ENCODE measurements around the gene KRTAP5-7. TPM values are rescaled to one million over a fixed set of nuclear protein-coding genes. Genes with fewer than 3 reads are reported as not detected.

The KRTAP5-7 gene
- total and polyA plus RNA-seq, 4 donors: 0.17 to 1.4 (median 0.61) TPM

GRCh38 chr11:71554996-71555395, 27.9 kb downstream of the KRTAP5-7 start:
- WGBS (ENCODE audit: insufficient coverage): 96% methylated on average over 6 of the region's 6 CpGs
- no peak for DNase-seq (ENCODE audit: low read depth in 4 of 6, low spot score in 6 of 6)
- H3K27me3 ChIP-seq (ENCODE audit: control insufficient read depth, insufficient read depth, low read length): no peaks in the 10 kb centered on the region
- no peak overlapping the region for H3K27ac ChIP-seq (ENCODE audit: low read depth, low read length)
- H3K9me3 ChIP-seq (ENCODE audit: control insufficient read depth, insufficient read depth, low read length): no peaks in the 10 kb centered on the region
- H3K36me3 ChIP-seq (ENCODE audit: control insufficient read depth, insufficient read depth, low read length): no peaks in the 10 kb centered on the region
- H3K4me3 ChIP-seq (ENCODE audit: low read depth, low read length): no peak overlapping the region
- H3K4me1 ChIP-seq (ENCODE audit: control insufficient read depth, insufficient read depth, low read length): no peaks in the 10 kb centered on the region

- DNase-seq (ENCODE audit: low read depth in 4 of 6, low spot score in 6 of 6): no peak
- no peaks in the 10 kb centered on the region for H3K27me3 ChIP-seq (ENCODE audit: control insufficient read depth, insufficient read depth, low read length)
- H3K4me3 ChIP-seq (ENCODE audit: low read depth, low read length): no peak overlapping the region
- H3K4me1 ChIP-seq (ENCODE audit: control insufficient read depth, insufficient read depth, low read length): no peaks in the 10 kb centered on the region
- no peaks in the 10 kb centered on the region for H3K9me3 ChIP-seq (ENCODE audit: control insufficient read depth, insufficient read depth, low read length)
- WGBS (ENCODE audit: insufficient coverage): 96% methylated on average over 11 of the region's 11 CpGs
- no peak overlapping the region for H3K27ac ChIP-seq (ENCODE audit: low read depth, low read length)
- no peaks in the 10 kb centered on the region for H3K36me3 ChIP-seq (ENCODE audit: control insufficient read depth, insufficient read depth, low read length)
Measured at GRCh38 chr11:71555508-71555907, 28.4 kb downstream of the KRTAP5-7 start.

GRCh38 chr11:71556018-71556417, 29.0 kb downstream of the KRTAP5-7 start:
- H3K36me3 ChIP-seq (ENCODE audit: control insufficient read depth, insufficient read depth, low read length): no peaks in the 10 kb centered on the region
- H3K4me1 ChIP-seq (ENCODE audit: control insufficient read depth, insufficient read depth, low read length): no peaks in the 10 kb centered on the region
- no peak overlapping the region for H3K27ac ChIP-seq (ENCODE audit: low read depth, low read length)
- no peak for DNase-seq (ENCODE audit: low read depth in 4 of 6, low spot score in 6 of 6)
- 100% methylated on average over 1 of the region's 4 CpGs for WGBS (ENCODE audit: insufficient coverage)
- H3K4me3 ChIP-seq (ENCODE audit: low read depth, low read length): no peak overlapping the region
- no peaks in the 10 kb centered on the region for H3K27me3 ChIP-seq (ENCODE audit: control insufficient read depth, insufficient read depth, low read length)
- no peaks in the 10 kb centered on the region for H3K9me3 ChIP-seq (ENCODE audit: control insufficient read depth, insufficient read depth, low read length)

- Histone ChIP-seq H3K27me3 (ENCODE audit: control insufficient read depth, insufficient read depth, low read length) (no peaks in the 10 kb centered on the region), H3K4me3 (ENCODE audit: low read depth, low read length) (no peak overlapping the region), H3K27ac (ENCODE audit: low read depth, low read length) (no peak overlapping the region), H3K9me3 (ENCODE audit: control insufficient read depth, insufficient read depth, low read length) (no peaks in the 10 kb centered on the region), H3K4me1 (ENCODE audit: control insufficient read depth, insufficient read depth, low read length) (no peaks in the 10 kb centered on the region), H3K36me3 (ENCODE audit: control insufficient read depth, insufficient read depth, low read length) (no peaks in the 10 kb centered on the region)
- no peak for DNase-seq (ENCODE audit: low read depth in 4 of 6, low spot score in 6 of 6)
Measured at GRCh38 chr11:71557257-71557656, 30.2 kb downstream of the KRTAP5-7 start.

GRCh38 chr11:71558996-71559395, 31.9 kb downstream of the KRTAP5-7 start:
- DNase-seq (ENCODE audit: low read depth in 4 of 6, low spot score in 6 of 6): peak in 1 of 6 donors; percentile 27
- WGBS (ENCODE audit: insufficient coverage): 100% methylated on average over 1 of the region's 1 CpG
- Histone ChIP-seq H3K36me3 (ENCODE audit: control insufficient read depth, insufficient read depth, low read length) (no peaks in the 10 kb centered on the region), H3K27me3 (ENCODE audit: control insufficient read depth, insufficient read depth, low read length) (no peaks in the 10 kb centered on the region), H3K9me3 (ENCODE audit: control insufficient read depth, insufficient read depth, low read length) (no peaks in the 10 kb centered on the region), H3K4me1 (ENCODE audit: control insufficient read depth, insufficient read depth, low read length) (no peaks in the 10 kb centered on the region), H3K27ac (ENCODE audit: low read depth, low read length) (no peak overlapping the region), H3K4me3 (ENCODE audit: low read depth, low read length) (no peak overlapping the region)

- Histone ChIP-seq H3K9me3 (ENCODE audit: control insufficient read depth, insufficient read depth, low read length) (no peaks in the 10 kb centered on the region), H3K4me3 (ENCODE audit: low read depth, low read length) (no peak overlapping the region), H3K27me3 (ENCODE audit: control insufficient read depth, insufficient read depth, low read length) (no peaks in the 10 kb centered on the region), H3K4me1 (ENCODE audit: control insufficient read depth, insufficient read depth, low read length) (peaks cover 10% of the 10 kb centered on the region), H3K27ac (ENCODE audit: low read depth, low read length) (no peak overlapping the region), H3K36me3 (ENCODE audit: control insufficient read depth, insufficient read depth, low read length) (no peaks in the 10 kb centered on the region)
- no peak for DNase-seq (ENCODE audit: low read depth in 4 of 6, low spot score in 6 of 6)
Measured at GRCh38 chr11:71562120-71562519, 35.1 kb downstream of the KRTAP5-7 start.

GRCh38 chr11:71563406-71563805, 36.3 kb downstream of the KRTAP5-7 start:
- Histone ChIP-seq H3K36me3 (ENCODE audit: control insufficient read depth, insufficient read depth, low read length) (no peaks in the 10 kb centered on the region), H3K9me3 (ENCODE audit: control insufficient read depth, insufficient read depth, low read length) (no peaks in the 10 kb centered on the region), H3K4me1 (ENCODE audit: control insufficient read depth, insufficient read depth, low read length) (peaks cover 10% of the 10 kb centered on the region), H3K27ac (ENCODE audit: low read depth, low read length) (no peak overlapping the region), H3K4me3 (ENCODE audit: low read depth, low read length) (no peak overlapping the region), H3K27me3 (ENCODE audit: control insufficient read depth, insufficient read depth, low read length) (no peaks in the 10 kb centered on the region)
- 24% methylated on average over 8 of the region's 8 CpGs for WGBS (ENCODE audit: insufficient coverage)
- DNase-seq (ENCODE audit: low read depth in 4 of 6, low spot score in 6 of 6): peak in 2 of 6 donors; percentile 16 to 38

DNA sequence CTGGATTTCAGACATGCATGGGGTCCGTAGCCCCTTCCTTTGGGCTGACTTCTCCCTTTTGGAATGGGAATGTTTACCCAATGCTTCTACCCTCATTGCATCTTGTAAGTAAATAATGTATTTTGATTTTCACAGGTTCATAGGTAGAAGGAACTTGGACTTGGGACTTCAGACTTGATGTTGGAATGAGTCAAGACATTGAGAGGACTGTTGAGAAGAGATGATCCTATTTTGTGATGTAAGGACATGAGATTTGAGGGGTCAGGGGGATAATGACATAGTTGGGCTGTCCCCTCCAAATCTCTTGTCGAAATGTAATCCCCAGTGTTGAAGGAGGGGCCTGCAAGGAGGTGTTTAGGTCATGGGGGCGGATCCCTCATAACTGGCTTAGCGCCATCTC, 37.4 kb downstream of the KRTAP5-7 start:
- Histone ChIP-seq H3K4me1 (ENCODE audit: control insufficient read depth, insufficient read depth, low read length) (peaks cover 10% of the 10 kb centered on the region), H3K9me3 (ENCODE audit: control insufficient read depth, insufficient read depth, low read length) (no peaks in the 10 kb centered on the region), H3K27ac (ENCODE audit: low read depth, low read length) (no peak overlapping the region), H3K36me3 (ENCODE audit: control insufficient read depth, insufficient read depth, low read length) (no peaks in the 10 kb centered on the region), H3K27me3 (ENCODE audit: control insufficient read depth, insufficient read depth, low read length) (no peaks in the 10 kb centered on the region), H3K4me3 (ENCODE audit: low read depth, low read length) (no peak overlapping the region)
- WGBS (ENCODE audit: insufficient coverage): 100% methylated on average over 2 of the region's 4 CpGs
- DNase-seq (ENCODE audit: low read depth in 4 of 6, low spot score in 6 of 6): no peak

DNA sequence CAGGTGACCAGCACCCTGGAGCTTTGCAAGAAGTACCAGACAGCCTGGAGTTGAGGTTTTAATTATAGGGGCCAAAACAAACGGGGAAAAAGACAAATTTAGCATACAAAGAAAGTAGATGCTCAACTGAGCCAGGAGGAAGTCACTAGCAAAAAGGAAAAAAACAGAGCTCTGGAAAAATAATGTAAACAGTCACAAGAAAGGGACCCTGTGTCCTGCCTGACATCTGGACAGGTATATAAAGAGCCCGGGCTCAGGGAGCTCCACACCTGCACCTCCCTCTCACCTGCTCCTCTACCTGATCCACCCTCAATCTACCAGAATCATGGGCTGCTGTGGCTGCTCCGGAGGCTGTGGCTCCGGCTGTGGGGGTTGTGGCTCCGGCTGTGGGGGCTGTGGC, 38.2 kb downstream of the KRTAP5-7 start, which contains the start of gene KRTAP5-10:
TSS of gene KRTAP5-10 (plus strand) at position 301 of the 400 bp plus-strand sequence. CDS start at position 326, 25 bp downstream.
- Histone ChIP-seq H3K4me3 (ENCODE audit: low read depth, low read length) (no peak within 1 kb of the TSS), H3K27ac (ENCODE audit: low read depth, low read length) (no peak within 1 kb of the TSS), H3K9me3 (ENCODE audit: control insufficient read depth, insufficient read depth, low read length) (no peaks in the 10 kb centered on the region), H3K27me3 (ENCODE audit: control insufficient read depth, insufficient read depth, low read length) (no peaks in the 10 kb centered on the region), H3K4me1 (ENCODE audit: control insufficient read depth, insufficient read depth, low read length) (peaks cover 10% of the 10 kb centered on the region), H3K36me3 (ENCODE audit: control insufficient read depth, insufficient read depth, low read length) (no peaks in the 10 kb centered on the region)
- 90% methylated on average over 4 of the region's 5 CpGs for WGBS (ENCODE audit: insufficient coverage)
- no peak for DNase-seq (ENCODE audit: low read depth in 4 of 6, low spot score in 6 of 6)

GRCh38 chr11:71566081-71566620, 39.1 kb downstream of the KRTAP5-7 start:
- DNase-seq (ENCODE audit: low read depth in 4 of 6, low spot score in 6 of 6): no peak
- Histone ChIP-seq H3K4me1 (ENCODE audit: control insufficient read depth, insufficient read depth, low read length) (peaks cover 10% of the 10 kb centered on the region), H3K9me3 (ENCODE audit: control insufficient read depth, insufficient read depth, low read length) (no peaks in the 10 kb centered on the region), H3K27me3 (ENCODE audit: control insufficient read depth, insufficient read depth, low read length) (no peaks in the 10 kb centered on the region), H3K4me3 (ENCODE audit: low read depth, low read length) (no peak overlapping the region), H3K36me3 (ENCODE audit: control insufficient read depth, insufficient read depth, low read length) (no peaks in the 10 kb centered on the region), H3K27ac (ENCODE audit: low read depth, low read length) (no peak overlapping the region)
- 75% methylated on average over 8 of the region's 10 CpGs for WGBS (ENCODE audit: insufficient coverage)
